Endodermal cell (in vitro differentiated cells): ENCODE data around the gene GBP7. TPM values are rescaled to one million over a fixed set of nuclear protein-coding genes. Genes with fewer than 3 reads are reported as not detected.

ENCODE experiments used
- DNase-seq: peaks from one replicate; pipeline ENCODE4 v3.0.0-alpha.2; 2017
- H3K27ac ChIP-seq: 2 replicates; pipeline ENCODE4 v1.5.1; 2013; ENCODE audit warnings: mild to moderate bottlenecking, low read depth, low read length, moderate library complexity
- H3K27me3 ChIP-seq: 2 replicates; pipeline ENCODE4 v1.6.1; 2013; ENCODE audit warnings: mild to moderate bottlenecking, low read length, moderate library complexity; ENCODE audit not compliant: insufficient read depth, control insufficient read depth, poor library complexity, severe bottlenecking
- H3K36me3 ChIP-seq: 2 replicates; pipeline ENCODE4 v1.7.0; 2013; ENCODE audit warnings: mild to moderate bottlenecking, low read length, moderate library complexity; ENCODE audit not compliant: control insufficient read depth, insufficient read depth
- H3K4me1 ChIP-seq: one replicate; pipeline ENCODE4 v1.7.0; 2013; ENCODE audit warnings: low read length; ENCODE audit not compliant: control insufficient read depth, insufficient read depth
- H3K4me3 ChIP-seq: 2 replicates; pipeline ENCODE4 v1.5.1; 2013; ENCODE audit warnings: mild to moderate bottlenecking, low read length, moderate library complexity
- H3K9ac ChIP-seq: 2 replicates; pipeline ENCODE4 v1.6.1; 2013; ENCODE audit warnings: mild to moderate bottlenecking, low read length, moderate library complexity; ENCODE audit not compliant: poor library complexity, severe bottlenecking; ENCODE audit errors: extremely low read depth
- H3K9me3 ChIP-seq: 2 replicates; pipeline ENCODE4 v1.6.1; 2013; ENCODE audit warnings: mild to moderate bottlenecking, low read length, moderate library complexity; ENCODE audit not compliant: control insufficient read depth
- H3K27ac Mint-ChIP-seq: 2 replicates; pipeline ENCODE4 v1.8.0; 2020; ENCODE audit warnings: mixed read lengths
- H3K27me3 Mint-ChIP-seq: 2 replicates; pipeline ENCODE4 v1.8.0; 2021; ENCODE audit warnings: mild to moderate bottlenecking, mixed read lengths; ENCODE audit not compliant: insufficient read depth
- H3K36me3 Mint-ChIP-seq: 2 replicates; pipeline ENCODE4 v1.8.0; 2020; ENCODE audit warnings: low read depth, mixed read lengths
- H3K4me1 Mint-ChIP-seq: 2 replicates; pipeline ENCODE4 v1.8.0; 2020; ENCODE audit warnings: mixed read lengths
- H3K4me3 Mint-ChIP-seq: 2 replicates; pipeline ENCODE4 v1.8.0; 2020; ENCODE audit warnings: mild to moderate bottlenecking, moderate library complexity, mixed read lengths
- H3K9me3 Mint-ChIP-seq: 2 replicates; pipeline ENCODE4 v1.8.0; 2020; ENCODE audit warnings: mild to moderate bottlenecking, mixed read lengths
- WGBS, 2 experiments: methylation state at CpG; one replicate each; pipeline versions ENCODE4 v1.1.5 to v1.1.7; 2013; ENCODE audit warnings: missing lambda C conversion rate in 2 of 2, mixed read lengths in 1 of 2; ENCODE audit not compliant: insufficient coverage in 1 of 2, insufficient read length in 1 of 2; 5-methylcytosine and 5-hydroxymethylcytosine counted together
- total RNA-seq, 2 donors: library from RNA; stranded (reverse); fragmentation: NEBNext Ultra II Directional in 1 of 2; extraction: Animal tissue kit (Norgen Biotek cat#: 25700) in 1 of 2; gene quantifications; 2 replicates in 1 of 2; 3 replicates in 1 of 2; pipeline ENCODE4 v1.2.1, GENCODE V29; 2021
- TF ChIP-seq, protein P1 (sequence below): fragments of 200-600 bp; sonication (generic); conservative IDR thresholded peaks from 2 replicates; pipeline ENCODE4 v1.5.0; 2021; ENCODE audit warnings: antibody characterized with exemption, mild to moderate bottlenecking

The GBP7 gene
- total RNA-seq, 2 donors from 2014 or later: not detected

DNA sequence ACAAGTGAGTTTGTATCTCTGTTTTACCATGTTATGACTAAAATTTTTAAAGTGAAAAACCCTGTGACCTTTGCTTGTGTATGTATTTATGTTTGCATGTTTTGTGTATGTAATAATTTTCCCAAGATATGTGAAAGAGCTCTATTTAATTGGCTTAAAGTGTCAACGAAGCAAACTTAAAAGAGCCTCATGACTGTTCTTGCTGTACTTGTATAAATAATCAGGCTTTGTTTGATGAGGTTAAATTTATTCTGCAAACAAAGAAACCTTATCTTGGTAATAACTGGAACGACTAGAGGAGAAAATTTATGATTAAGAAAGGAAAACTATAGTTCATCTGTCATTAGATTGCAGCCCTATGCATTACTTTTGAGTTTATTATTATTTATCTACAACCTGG, 6.6 kb downstream of the GBP7 start:
- Mint-ChIP-seq H3K4me1 (no peaks in the 10 kb centered on the region), H3K27ac (no peak overlapping the region), H3K36me3 (no peaks in the 10 kb centered on the region), H3K4me3 (no peak overlapping the region), H3K27me3 (no peaks in the 10 kb centered on the region), H3K9me3 (no peaks in the 10 kb centered on the region)
- WGBS, 2 experiments: 90 to 100% methylated on average over 1 to 2 of the region's 2 CpGs
- H3K27ac ChIP-seq: no peak overlapping the region
- no peaks in the 10 kb centered on the region for H3K36me3 ChIP-seq
- no peaks in the 10 kb centered on the region for H3K4me1 ChIP-seq
- no peaks in the 10 kb centered on the region for H3K27me3 ChIP-seq
- no peak overlapping the region for H3K9ac ChIP-seq
- no peaks in the 10 kb centered on the region for H3K9me3 ChIP-seq
- TF ChIP-seq, protein P1, sequence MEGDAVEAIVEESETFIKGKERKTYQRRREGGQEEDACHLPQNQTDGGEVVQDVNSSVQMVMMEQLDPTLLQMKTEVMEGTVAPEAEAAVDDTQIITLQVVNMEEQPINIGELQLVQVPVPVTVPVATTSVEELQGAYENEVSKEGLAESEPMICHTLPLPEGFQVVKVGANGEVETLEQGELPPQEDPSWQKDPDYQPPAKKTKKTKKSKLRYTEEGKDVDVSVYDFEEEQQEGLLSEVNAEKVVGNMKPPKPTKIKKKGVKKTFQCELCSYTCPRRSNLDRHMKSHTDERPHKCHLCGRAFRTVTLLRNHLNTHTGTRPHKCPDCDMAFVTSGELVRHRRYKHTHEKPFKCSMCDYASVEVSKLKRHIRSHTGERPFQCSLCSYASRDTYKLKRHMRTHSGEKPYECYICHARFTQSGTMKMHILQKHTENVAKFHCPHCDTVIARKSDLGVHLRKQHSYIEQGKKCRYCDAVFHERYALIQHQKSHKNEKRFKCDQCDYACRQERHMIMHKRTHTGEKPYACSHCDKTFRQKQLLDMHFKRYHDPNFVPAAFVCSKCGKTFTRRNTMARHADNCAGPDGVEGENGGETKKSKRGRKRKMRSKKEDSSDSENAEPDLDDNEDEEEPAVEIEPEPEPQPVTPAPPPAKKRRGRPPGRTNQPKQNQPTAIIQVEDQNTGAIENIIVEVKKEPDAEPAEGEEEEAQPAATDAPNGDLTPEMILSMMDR: no peak
- DNase-seq: no peak
- no peak overlapping the region for H3K4me3 ChIP-seq

DNA sequence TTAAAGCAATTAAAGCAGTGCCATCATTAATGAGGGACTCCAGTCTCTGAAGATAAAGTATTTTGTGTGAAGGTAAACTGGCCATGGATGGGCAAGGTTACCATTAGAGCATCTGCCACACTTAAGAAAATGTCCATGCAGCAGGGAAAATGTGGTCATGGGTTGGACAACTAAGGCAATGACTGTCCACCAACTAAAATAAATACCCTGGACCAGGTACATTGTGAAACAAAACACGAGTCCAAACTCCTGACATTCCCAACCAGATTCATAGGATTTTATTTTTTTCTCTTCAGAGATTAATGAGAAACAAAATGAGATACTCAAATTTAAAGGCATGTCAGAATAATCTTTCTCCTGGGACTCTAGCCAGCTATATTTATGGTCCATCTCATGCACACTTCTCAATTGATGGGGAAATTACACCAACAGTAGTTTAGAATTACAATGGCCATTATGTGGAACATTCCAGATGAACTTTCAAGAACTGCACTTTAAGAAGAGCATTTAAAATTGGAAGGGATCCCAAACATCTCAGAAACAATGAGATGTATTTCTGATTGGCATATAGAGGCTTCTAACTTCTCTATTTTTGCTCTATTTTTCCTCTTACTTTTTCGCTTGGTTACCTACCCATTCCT, 8.1 kb downstream of the GBP7 start:
- Histone ChIP-seq H3K4me3 (no peak overlapping the region), H3K9me3 (no peaks in the 10 kb centered on the region), H3K9ac (no peak overlapping the region), H3K36me3 (no peaks in the 10 kb centered on the region), H3K27me3 (no peaks in the 10 kb centered on the region), H3K4me1 (no peaks in the 10 kb centered on the region), H3K27ac (no peak overlapping the region)
- Mint-ChIP-seq H3K4me1 (no peaks in the 10 kb centered on the region), H3K36me3 (no peaks in the 10 kb centered on the region), H3K9me3 (no peaks in the 10 kb centered on the region), H3K4me3 (no peak overlapping the region), H3K27me3 (no peaks in the 10 kb centered on the region), H3K27ac (no peak overlapping the region)
- DNase-seq: no peak
- 92% methylated on average over 1 of the region's 2 CpGs; no CpG with 5 or more reads in 1 of the 2 experiments for WGBS, 2 experiments
- TF ChIP-seq, protein P1: no peak

DNA sequence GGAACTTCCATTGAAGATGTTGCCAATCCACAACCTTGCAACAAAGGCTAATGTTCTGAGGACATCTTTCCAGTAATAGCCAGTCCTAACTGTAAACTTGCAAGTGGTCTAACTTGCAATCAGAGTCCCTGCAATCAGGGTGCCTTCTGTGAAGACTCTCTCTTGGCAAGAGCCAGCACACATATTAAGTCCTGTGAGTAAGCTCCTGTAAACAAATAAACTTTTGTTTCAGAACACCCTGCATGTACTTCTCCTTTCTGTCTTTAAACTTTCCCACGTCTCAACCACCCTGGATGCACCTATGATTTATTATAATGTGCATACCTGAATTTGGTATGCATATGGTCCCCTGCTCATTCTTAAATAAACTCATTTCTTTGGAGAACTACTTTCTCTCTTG, 9.1 kb downstream of the GBP7 start:
- Histone ChIP-seq H3K27ac (no peak overlapping the region), H3K4me3 (no peak overlapping the region), H3K4me1 (no peaks in the 10 kb centered on the region), H3K9me3 (no peaks in the 10 kb centered on the region), H3K36me3 (no peaks in the 10 kb centered on the region), H3K27me3 (no peaks in the 10 kb centered on the region), H3K9ac (no peak overlapping the region)
- H3K4me1 Mint-ChIP-seq: no peaks in the 10 kb centered on the region
- 63% methylated on average over 1 of the region's 1 CpG; no CpG with 5 or more reads in 1 of the 2 experiments for WGBS, 2 experiments
- H3K9me3 Mint-ChIP-seq: no peaks in the 10 kb centered on the region
- H3K27me3 Mint-ChIP-seq: no peaks in the 10 kb centered on the region
- no peak overlapping the region for H3K27ac Mint-ChIP-seq
- H3K4me3 Mint-ChIP-seq: no peak overlapping the region
- TF ChIP-seq, protein P1: no peak
- H3K36me3 Mint-ChIP-seq: no peaks in the 10 kb centered on the region
- no peak for DNase-seq
